Type B pancreatic cell (in vitro differentiated cells): ENCODE data around the gene TBX6. TPM values are rescaled to one million over a fixed set of nuclear protein-coding genes. Genes with fewer than 3 reads are reported as not detected.

Experiments used
- DNase-seq: peaks from one replicate; pipeline ENCODE4 v3.0.0; 2021; ENCODE audit warnings: mixed read lengths; ENCODE audit not compliant: unreplicated experiment; ENCODE audit errors: extremely low spot score
- H3K27ac Mint-ChIP-seq: 2 replicates; pipeline ENCODE4 v1.8.0; 2021; ENCODE audit warnings: mild to moderate bottlenecking, mixed read lengths
- H3K27me3 Mint-ChIP-seq: 2 replicates; pipeline ENCODE4 v1.8.0; 2021; ENCODE audit warnings: mixed read lengths
- H3K36me3 Mint-ChIP-seq: 2 replicates; pipeline ENCODE4 v1.8.0; 2021; ENCODE audit warnings: mixed read lengths
- H3K4me1 Mint-ChIP-seq: one replicate; pipeline ENCODE4 v1.8.0; 2021; ENCODE audit warnings: mixed read lengths; ENCODE audit not compliant: unreplicated experiment
- H3K4me3 Mint-ChIP-seq: 2 replicates; pipeline ENCODE4 v1.8.0; 2021; ENCODE audit warnings: mild to moderate bottlenecking, mixed read lengths
- H3K9me3 Mint-ChIP-seq: 2 replicates; pipeline ENCODE4 v1.8.0; 2021; ENCODE audit warnings: mixed read lengths
- total RNA-seq: library from RNA; stranded (reverse); gene quantifications from 2 replicates; pipeline ENCODE4 v1.2.1, GENCODE V29; 2021; ENCODE audit warnings: low replicate concordance
- TF ChIP-seq, protein P1 (sequence below): fragments of 200-600 bp; sonication (generic); conservative IDR thresholded peaks from 2 replicates; pipeline ENCODE4 v1.5.0; 2021; ENCODE audit warnings: antibody characterized with exemption, mild to moderate bottlenecking

The TBX6 gene
- total RNA-seq, 1 donor from 2014 or later = 1.6 TPM

DNA sequence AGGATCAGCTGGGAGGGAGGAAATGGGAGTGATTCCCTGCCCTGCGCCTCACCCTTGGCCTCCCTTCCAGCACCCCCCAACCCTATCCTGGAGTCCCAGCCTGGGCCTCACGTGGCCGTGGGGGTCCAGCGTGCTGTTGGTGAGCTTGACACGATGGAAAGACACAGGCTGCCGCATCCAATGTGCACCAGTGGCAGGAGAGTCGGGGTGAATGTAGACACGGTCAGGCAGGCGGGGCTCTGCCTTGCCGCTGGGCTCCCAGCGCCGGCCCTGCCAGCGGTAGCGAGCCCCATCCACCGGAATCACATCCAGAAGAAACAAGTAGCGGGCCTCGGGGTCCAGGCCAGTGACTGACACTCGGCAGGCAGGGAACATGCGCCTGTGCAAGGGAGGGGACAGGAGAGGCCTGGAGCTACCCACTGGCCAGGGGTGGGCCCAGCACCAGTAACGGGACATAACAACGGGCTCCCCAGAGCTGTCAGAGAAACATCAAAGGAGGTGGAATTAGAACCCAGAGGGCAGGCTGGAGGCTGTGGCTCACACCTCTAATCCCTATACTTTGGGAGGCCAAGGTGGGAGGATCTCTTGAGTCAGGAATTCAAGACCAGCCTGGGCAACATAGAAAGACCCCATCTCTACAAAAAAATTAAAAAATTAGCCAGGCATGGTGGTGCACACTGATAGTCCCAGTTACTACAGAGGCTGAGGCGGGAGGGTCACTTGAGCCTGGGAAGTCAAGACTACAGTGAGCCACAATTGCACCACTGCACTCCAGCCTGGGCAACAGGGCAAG lies 2.7 kb downstream of the TBX6 start:
- DNase-seq = no peak
- H3K4me1 Mint-ChIP-seq = peaks cover 36% of the 10 kb centered on the region
- peak overlapping the region; percentile 80 for H3K4me3 Mint-ChIP-seq
- TF ChIP-seq, protein P1, sequence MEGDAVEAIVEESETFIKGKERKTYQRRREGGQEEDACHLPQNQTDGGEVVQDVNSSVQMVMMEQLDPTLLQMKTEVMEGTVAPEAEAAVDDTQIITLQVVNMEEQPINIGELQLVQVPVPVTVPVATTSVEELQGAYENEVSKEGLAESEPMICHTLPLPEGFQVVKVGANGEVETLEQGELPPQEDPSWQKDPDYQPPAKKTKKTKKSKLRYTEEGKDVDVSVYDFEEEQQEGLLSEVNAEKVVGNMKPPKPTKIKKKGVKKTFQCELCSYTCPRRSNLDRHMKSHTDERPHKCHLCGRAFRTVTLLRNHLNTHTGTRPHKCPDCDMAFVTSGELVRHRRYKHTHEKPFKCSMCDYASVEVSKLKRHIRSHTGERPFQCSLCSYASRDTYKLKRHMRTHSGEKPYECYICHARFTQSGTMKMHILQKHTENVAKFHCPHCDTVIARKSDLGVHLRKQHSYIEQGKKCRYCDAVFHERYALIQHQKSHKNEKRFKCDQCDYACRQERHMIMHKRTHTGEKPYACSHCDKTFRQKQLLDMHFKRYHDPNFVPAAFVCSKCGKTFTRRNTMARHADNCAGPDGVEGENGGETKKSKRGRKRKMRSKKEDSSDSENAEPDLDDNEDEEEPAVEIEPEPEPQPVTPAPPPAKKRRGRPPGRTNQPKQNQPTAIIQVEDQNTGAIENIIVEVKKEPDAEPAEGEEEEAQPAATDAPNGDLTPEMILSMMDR = no peak
- H3K27ac Mint-ChIP-seq = peak overlapping the region; percentile 94
- no peaks in the 10 kb centered on the region for H3K27me3 Mint-ChIP-seq
- peaks cover 14% of the 10 kb centered on the region for H3K36me3 Mint-ChIP-seq
- no peaks in the 10 kb centered on the region for H3K9me3 Mint-ChIP-seq

DNA sequence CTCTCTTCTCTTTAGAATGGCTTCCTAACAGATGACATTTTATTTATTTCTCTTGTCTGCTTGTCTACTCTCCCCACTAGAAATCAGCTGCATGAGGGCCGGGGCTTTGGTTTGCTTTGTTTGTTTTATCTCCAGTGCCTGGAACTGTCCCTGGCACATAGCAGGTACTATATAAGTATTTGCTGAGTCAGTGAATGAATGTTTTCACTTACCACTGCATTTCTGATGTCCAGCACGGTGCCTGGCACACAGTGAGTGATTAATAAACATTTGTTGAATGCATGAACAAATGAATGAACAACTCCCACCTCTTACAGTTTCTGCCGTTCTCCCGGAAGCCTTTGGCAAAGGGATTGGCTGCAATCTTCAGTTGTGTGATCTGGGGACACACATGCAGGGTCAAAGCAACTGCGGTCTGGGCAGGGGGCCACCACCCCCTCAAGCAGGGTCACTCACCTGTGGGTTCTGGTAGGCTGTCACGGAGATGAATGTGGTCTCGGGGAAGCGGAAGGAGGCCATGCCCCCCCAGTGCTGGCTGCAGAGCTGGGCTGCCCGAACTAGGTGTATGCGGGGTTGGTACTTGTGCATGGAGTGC lies 3.4 kb downstream of the TBX6 start:
- no peaks in the 10 kb centered on the region for H3K27me3 Mint-ChIP-seq
- H3K36me3 Mint-ChIP-seq = peaks cover 13% of the 10 kb centered on the region
- TF ChIP-seq, protein P1 = no peak
- no peaks in the 10 kb centered on the region for H3K9me3 Mint-ChIP-seq
- H3K4me1 Mint-ChIP-seq = peaks cover 35% of the 10 kb centered on the region
- peak overlapping the region; percentile 40 for H3K4me3 Mint-ChIP-seq
- peak overlapping the region; percentile 84 for H3K27ac Mint-ChIP-seq
- no peak for DNase-seq

DNA sequence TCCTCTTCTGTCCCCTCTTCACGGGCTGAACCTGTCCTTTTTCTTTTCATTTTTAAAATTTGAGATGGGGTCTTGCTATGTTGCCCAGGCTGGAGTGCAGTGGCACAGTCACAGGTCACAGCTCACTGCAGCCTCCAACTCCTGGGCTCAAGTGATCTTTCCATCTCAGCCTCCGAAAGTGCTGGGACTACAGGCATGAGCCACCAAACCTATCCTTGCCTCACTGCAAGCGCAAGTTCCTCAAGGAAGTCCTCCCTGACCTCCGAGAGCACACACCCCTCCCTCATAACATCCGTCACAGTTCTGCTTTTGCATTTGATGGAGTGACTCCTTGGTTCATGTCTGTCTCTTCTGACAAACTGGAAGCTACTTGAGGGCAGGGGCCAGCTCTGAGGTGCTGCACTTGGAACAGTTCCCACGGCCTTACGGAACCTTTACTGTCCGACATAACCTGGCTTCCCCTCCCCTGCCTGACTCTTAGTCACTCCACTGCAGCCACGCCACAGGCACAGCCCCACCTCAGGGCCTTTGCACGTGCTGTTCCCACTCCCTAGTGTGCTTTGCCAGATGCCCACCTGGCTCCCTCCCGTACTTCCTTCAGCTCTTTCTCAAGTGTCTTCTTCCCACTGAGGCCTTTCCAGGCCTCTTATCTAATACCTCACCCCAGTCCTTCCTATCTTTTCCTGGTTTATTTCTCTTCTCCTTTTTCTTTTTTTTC lies 4.4 kb downstream of the TBX6 start:
- TF ChIP-seq, protein P1 = no peak
- no peaks in the 10 kb centered on the region for H3K9me3 Mint-ChIP-seq
- H3K27ac Mint-ChIP-seq = no peak overlapping the region

DNA sequence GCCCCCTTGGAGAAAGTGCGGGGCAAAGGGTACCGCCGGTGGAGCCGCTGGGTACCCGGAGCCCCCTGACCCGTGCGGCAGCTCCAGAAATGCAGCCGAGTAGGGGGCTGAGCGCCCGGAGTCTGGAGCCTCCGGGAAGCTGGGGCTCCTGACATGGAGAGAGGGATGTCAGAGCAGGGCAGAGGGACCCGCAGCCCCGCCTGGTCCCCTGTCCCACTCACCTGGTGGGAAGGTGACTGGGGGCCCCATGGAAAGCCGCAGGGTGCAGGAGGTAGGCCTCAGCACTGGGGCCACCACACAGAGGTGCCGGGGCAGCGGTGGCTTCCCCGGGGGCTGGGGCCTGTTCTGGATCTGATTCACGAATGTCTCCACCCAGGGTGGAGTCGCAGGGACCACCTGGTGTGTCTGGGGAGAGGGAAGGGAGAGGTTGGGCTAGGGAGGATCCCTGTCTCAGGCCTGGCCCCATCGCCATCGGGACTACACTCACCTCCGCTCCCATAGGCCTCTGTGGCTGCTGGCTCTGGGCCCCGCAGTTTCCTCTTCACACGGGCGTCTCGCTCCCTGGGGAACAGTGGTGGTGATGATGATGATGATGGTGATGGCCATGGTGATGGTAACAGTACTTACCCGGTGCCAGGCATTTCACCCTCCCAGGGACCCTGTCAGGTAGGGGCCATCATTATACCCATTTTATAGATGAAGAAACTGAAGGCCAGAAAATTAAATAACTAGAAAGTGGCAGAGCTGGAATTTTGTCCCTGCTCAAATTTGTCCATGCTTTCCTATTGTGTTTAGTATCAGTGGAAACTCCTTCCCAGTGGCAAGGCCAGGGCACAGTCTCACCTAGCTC lies 5.2 kb downstream of the TBX6 start:
- Mint-ChIP-seq H3K36me3 (peaks cover 14% of the 10 kb centered on the region), H3K27ac (no peak overlapping the region), H3K4me1 (peaks cover 21% of the 10 kb centered on the region), H3K9me3 (no peaks in the 10 kb centered on the region), H3K27me3 (no peaks in the 10 kb centered on the region), H3K4me3 (no peak overlapping the region)
- DNase-seq = no peak
- TF ChIP-seq, protein P1 = no peak

More for the DNA sequence above, 4.4 kb downstream of the TBX6 start:
- Mint-ChIP-seq H3K4me3 (no peak overlapping the region), H3K4me1 (peaks cover 28% of the 10 kb centered on the region), H3K36me3 (peaks cover 10% of the 10 kb centered on the region), H3K27me3 (no peaks in the 10 kb centered on the region)
- no peak for DNase-seq

DNA sequence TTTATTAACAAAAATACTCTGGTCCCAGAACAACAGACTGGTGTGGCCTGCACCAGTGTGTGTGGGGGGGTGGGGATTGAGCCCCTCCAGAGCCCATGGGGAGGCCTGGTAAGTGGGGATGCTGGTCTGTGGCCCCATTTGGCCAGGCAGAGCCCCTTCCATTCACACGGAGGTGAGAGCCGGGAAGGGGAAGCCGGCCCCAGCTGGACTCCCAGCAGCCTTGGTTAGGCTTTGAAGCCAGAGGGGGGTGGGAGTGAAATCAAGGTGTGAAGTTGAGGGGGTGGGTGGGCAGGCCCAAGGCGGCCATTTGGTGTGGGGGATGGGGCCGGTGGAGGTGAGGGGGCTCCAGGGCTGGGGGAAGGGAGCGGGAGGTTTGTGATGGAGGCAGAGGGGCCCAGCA lies 5.9 kb downstream of the TBX6 start:
- H3K27me3 Mint-ChIP-seq = no peaks in the 10 kb centered on the region
- TF ChIP-seq, protein P1 = no peak
- no peak overlapping the region for H3K4me3 Mint-ChIP-seq
- no peak for DNase-seq
- peaks cover 14% of the 10 kb centered on the region for H3K36me3 Mint-ChIP-seq
- no peaks in the 10 kb centered on the region for H3K9me3 Mint-ChIP-seq
- peaks cover 21% of the 10 kb centered on the region for H3K4me1 Mint-ChIP-seq
- H3K27ac Mint-ChIP-seq = no peak overlapping the region
